ENCODE measurements around the gene STMN1.

DNA sequence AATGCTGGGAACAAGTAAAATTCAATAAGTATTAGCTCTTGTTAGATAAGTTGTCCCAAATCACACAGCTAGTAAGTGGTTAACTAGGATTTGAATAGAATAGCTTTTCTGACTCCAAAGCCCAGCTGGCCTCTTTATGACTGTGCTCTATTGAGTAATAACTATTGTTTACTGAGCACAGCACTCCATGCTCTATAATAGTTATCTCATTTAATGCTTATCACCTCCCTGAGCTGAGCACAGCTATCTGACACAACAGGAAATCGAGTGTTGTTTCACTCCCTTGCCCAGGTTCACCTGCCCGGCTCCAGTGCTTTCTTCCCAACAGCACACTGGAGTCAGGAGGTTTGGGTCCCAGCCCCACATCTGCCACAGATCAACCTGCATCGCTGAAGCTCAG lies 38.8 kb upstream of the STMN1 start:
- TF ChIP-seq CTCF (conservative IDR thresholded peaks at IDR 0.05; ENCODE audit: low read length): no peak
- TF ChIP-seq EZH2phosphoT487 (IDR thresholded peaks at IDR 0.05; ENCODE audit: borderline replicate concordance): no peak

Data from Loucy (cell line).